Glomerular visceral epithelial cell (primary cell): ENCODE measurements around the gene SLC37A1.

ENCODE experiments used
- DNase-seq: peaks from one replicate; pipeline ENCODE4 v3.0.0-alpha.2; 2016; ENCODE audit errors: extremely low spot score

The SLC37A1 gene

GRCh38 chr21:42526379-42526727 is 12.7 kb downstream of the SLC37A1 start:
- no peak for DNase-seq

- no peak for DNase-seq
Observed at GRCh38 chr21:42527127-42527488, 13.5 kb downstream of the SLC37A1 start.

GRCh38 chr21:42527489-42528158 is 14.0 kb downstream of the SLC37A1 start:
- DNase-seq, result no peak

GRCh38 chr21:42530167-42530518 is 16.5 kb downstream of the SLC37A1 start:
- no peak for DNase-seq

- no peak for DNase-seq
Observed at GRCh38 chr21:42531771-42532170, 18.1 kb downstream of the SLC37A1 start.

- DNase-seq, result no peak
Observed at GRCh38 chr21:42532466-42533181, 19.0 kb downstream of the SLC37A1 start.

- DNase-seq, result no peak
Observed at GRCh38 chr21:42533306-42533962, 19.8 kb downstream of the SLC37A1 start.

- no peak for DNase-seq
Observed at GRCh38 chr21:42533963-42534355, 20.3 kb downstream of the SLC37A1 start.

- DNase-seq, result no peak
Observed at GRCh38 chr21:42534421-42535378, 21.0 kb downstream of the SLC37A1 start.

- no peak for DNase-seq
Observed at GRCh38 chr21:42535602-42536171, 22.0 kb downstream of the SLC37A1 start.

GRCh38 chr21:42536601-42537000 is 22.9 kb downstream of the SLC37A1 start:
- DNase-seq, result no peak

GRCh38 chr21:42537106-42537742 is 23.6 kb downstream of the SLC37A1 start:
- DNase-seq, result no peak

- no peak for DNase-seq
Observed at GRCh38 chr21:42538479-42539275, 25.0 kb downstream of the SLC37A1 start.

GRCh38 chr21:42539342-42539741 is 25.7 kb downstream of the SLC37A1 start:
- no peak for DNase-seq

- no peak for DNase-seq
Observed at GRCh38 chr21:42539931-42540343, 26.3 kb downstream of the SLC37A1 start.

- DNase-seq, result no peak
Observed at GRCh38 chr21:42540396-42540795, 26.7 kb downstream of the SLC37A1 start.

- no peak for DNase-seq
Observed at GRCh38 chr21:42541174-42541573, 27.5 kb downstream of the SLC37A1 start.

- no peak for DNase-seq
Observed at GRCh38 chr21:42541618-42542017, 28.0 kb downstream of the SLC37A1 start.

GRCh38 chr21:42542196-42542595 is 28.5 kb downstream of the SLC37A1 start:
- no peak for DNase-seq

- DNase-seq, result no peak
Observed at GRCh38 chr21:42542596-42542995, 28.9 kb downstream of the SLC37A1 start.
